GM12872 (cell line): Measurements from ENCODE around the gene UGT1A5.

Experiments
- CTCF ChIP-seq: IDR thresholded peaks from 3 replicates; pipeline ENCODE4 v1.5.1; 2011; ENCODE audit warnings: low read depth, mild to moderate bottlenecking, low read length, moderate library complexity; ENCODE audit not compliant: insufficient read depth

Gene UGT1A5

DNA sequence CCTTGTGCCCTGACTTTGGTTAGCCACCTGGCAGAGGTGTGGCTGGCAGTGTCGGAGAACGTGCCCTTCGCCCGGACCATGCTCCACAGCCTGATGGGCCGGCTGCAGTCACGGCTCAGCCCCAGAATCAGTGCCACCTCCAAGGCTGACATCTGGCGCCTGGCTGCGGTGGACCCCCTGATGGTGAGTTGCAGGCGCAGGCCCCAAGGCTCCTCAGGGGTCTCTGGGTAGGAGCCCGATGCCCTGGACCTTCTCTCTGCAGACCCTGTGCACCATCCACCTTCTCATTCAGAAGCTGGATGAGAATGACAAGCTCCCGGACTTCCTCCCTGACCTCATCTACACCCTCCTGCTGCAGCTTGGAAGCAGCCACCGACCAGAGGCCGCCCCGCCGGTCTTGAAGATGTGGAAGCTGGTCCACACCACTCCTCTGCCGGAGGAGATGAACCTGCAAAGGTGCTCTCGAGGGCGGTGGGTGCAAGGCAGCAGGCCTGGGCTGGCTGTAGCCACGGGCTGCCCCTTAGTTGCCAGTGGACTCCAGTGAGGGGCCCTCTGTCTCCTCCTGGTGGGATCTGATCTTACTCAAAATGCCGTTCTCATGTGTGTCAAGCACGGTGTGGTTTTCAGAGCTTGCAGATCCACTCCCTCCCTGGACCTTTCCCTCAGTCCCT, 109.5 kb downstream of the UGT1A5 start:
- no peak for TF ChIP-seq CTCF
